ENCODE measurements around the gene WDR90. TPM values are rescaled to one million over a fixed set of nuclear protein-coding genes. Genes with fewer than 3 reads are reported as not detected.

Gene WDR90
- total and polyA plus RNA-seq, 2 donors from 2014 or later, result 10.6 to 51.6 TPM

DNA sequence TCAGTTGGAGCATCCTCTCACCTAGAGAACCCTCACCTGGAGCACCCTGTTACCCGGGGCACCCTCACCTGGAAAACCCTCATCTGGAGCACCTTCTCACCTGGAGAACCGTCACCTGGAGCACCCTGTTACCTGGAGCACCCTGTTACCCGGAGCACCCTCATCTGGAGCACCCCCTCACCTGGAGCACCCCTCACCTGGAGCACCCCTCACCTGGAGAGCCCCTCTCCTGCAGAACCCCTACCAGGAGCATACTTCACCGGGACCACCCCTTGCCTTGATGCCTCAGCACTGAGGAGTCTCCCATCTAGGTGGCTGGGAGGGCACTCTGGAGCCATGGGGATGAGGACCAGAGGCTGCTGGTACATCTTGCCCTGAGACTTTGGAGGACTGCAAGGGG lies 59.8 kb downstream of the WDR90 start:
- no peak overlapping the region for H3K27ac ChIP-seq (ENCODE audit: low read depth in 2 of 2, low read length in 2 of 2)
- H3K4me1 ChIP-seq (ENCODE audit: control insufficient read depth in 2 of 3, insufficient read depth in 2 of 3, low read depth in 1 of 3, low read length in 3 of 3), result peaks cover 0 to 2% (median 0%) of the 10 kb centered on the region in 3 donors
- DNase-seq (no peak), FAIRE-seq (no peak)
- no peaks in the 10 kb centered on the region for H3K9me3 ChIP-seq (ENCODE audit: control insufficient read depth in 2 of 3, insufficient read depth in 1 of 3, low read length in 3 of 3)
- peaks cover 12% of the 10 kb centered on the region for H3K27me3 ChIP-seq (ENCODE audit: control insufficient read depth, insufficient read depth, low read length)
- TF ChIP-seq, protein P1, sequence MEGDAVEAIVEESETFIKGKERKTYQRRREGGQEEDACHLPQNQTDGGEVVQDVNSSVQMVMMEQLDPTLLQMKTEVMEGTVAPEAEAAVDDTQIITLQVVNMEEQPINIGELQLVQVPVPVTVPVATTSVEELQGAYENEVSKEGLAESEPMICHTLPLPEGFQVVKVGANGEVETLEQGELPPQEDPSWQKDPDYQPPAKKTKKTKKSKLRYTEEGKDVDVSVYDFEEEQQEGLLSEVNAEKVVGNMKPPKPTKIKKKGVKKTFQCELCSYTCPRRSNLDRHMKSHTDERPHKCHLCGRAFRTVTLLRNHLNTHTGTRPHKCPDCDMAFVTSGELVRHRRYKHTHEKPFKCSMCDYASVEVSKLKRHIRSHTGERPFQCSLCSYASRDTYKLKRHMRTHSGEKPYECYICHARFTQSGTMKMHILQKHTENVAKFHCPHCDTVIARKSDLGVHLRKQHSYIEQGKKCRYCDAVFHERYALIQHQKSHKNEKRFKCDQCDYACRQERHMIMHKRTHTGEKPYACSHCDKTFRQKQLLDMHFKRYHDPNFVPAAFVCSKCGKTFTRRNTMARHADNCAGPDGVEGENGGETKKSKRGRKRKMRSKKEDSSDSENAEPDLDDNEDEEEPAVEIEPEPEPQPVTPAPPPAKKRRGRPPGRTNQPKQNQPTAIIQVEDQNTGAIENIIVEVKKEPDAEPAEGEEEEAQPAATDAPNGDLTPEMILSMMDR (IDR thresholded peaks at IDR 0.05; ENCODE audit: borderline replicate concordance, extremely low read depth, insufficient read depth), result no peak
- no peaks in the 10 kb centered on the region for H3K36me3 ChIP-seq (ENCODE audit: control insufficient read depth in 2 of 3, insufficient read depth in 3 of 3, low read length in 3 of 3)
- H3K4me3 ChIP-seq (ENCODE audit: low read length in 3 of 3), result no peak overlapping the region
- no peak overlapping the region for H3K9ac ChIP-seq (ENCODE audit: low read length in 3 of 3)
- intact Hi-C loops (cut with DNase I), result no loop called here

DNA sequence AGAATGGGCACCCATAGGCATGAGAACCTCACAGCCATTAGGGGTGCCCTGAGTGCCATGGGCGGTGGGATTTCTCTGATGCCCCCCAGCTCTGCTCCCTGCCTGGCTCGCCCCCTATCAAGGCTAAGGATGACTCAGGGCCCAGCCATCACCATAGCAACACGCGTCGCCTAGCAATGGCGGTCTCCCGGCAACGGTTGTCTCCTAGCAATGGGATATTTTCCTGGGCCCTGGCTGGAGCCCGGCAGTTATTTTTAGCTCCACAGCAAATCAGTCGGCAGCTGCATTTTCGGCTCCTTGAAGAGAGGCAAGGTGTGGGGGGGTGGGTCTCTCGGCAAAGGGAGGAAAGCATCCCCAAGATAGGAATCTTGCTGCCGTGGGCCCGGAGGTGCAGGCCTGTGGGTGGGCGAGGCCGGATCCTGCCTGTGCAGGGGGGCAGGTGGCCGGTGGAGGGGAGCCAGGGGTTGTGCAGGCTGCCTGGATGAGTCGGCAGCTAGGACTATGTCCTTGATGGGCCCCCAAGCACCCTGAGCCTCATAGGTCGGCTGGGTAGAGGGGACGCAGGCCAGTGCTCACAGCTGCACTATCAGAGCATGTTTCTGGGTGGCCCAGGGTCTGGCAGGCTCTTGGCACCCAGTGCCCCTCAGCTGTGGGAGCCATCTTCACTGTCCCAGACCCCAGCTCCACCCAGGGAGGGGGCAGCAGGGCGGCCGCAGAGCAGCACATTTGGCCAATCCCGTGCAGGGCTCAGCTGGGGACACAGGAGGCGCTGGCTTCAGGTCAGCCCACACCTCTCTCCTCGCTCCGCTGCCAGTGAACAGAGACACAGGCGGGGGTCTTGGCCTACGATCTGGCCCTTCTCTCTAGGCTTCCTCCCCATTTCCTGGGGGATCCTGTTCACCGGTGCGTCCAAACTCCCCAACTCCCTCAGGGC lies 60.7 kb downstream of the WDR90 start:
- peaks cover 0 to 6% (median 0%) of the 10 kb centered on the region in 3 donors for H3K4me1 ChIP-seq (ENCODE audit: control insufficient read depth in 2 of 3, insufficient read depth in 2 of 3, low read depth in 1 of 3, low read length in 3 of 3)
- FAIRE-seq (no peak), DNase-seq (peak in 4 of 5 donors; percentile 72 to 87 (median 84))
- no peak overlapping the region for H3K9ac ChIP-seq (ENCODE audit: low read length in 3 of 3)
- TF ChIP-seq, protein P1 (IDR thresholded peaks at IDR 0.05; ENCODE audit: borderline replicate concordance, extremely low read depth, insufficient read depth), result no peak
- H3K36me3 ChIP-seq (ENCODE audit: control insufficient read depth in 2 of 3, insufficient read depth in 3 of 3, low read length in 3 of 3), result no peaks in the 10 kb centered on the region
- peaks cover 6% of the 10 kb centered on the region for H3K27me3 ChIP-seq (ENCODE audit: control insufficient read depth, insufficient read depth, low read length)
- no peak overlapping the region for H3K4me3 ChIP-seq (ENCODE audit: low read length in 3 of 3)
- no peaks in the 10 kb centered on the region for H3K9me3 ChIP-seq (ENCODE audit: control insufficient read depth in 2 of 3, insufficient read depth in 1 of 3, low read length in 3 of 3)
- intact Hi-C loops (cut with DNase I), result no loop called here
- no peak overlapping the region for H3K27ac ChIP-seq (ENCODE audit: low read depth in 2 of 2, low read length in 2 of 2)

DNA sequence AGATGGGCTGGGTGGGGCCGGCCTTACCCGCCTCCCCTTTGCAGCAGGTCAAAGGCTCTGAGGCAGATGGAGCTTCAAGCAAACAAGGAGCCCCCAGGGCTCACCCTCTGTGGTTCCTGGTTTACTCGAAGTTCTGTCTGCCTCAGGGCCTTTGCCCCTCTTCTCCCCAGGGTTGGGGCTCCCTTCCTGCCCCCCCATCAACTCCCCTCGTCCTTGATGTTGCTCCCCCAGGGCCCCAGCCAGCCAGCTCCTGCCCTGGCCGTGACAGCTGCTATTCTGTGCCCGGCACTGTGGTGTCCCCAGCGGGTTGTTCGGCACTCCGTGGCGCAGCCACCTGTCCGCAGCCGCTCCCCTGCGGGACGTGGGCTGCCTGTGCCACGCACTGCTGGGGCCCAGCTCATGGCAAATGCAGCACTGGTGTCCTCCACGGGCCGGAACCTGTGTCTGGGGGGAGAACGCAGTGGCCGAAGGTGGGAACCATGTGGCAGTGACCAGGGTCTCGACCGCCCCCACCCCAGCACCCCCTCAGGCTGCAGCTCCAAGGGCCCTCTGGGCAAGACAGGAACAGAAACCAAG lies 61.4 kb downstream of the WDR90 start:
- H3K27ac ChIP-seq (ENCODE audit: low read depth in 2 of 2, low read length in 2 of 2), result no peak overlapping the region
- FAIRE-seq, result no peak

More for the DNA sequence above, 61.4 kb downstream of the WDR90 start:
- H3K27me3 ChIP-seq (ENCODE audit: control insufficient read depth, insufficient read depth, low read length), result peaks cover 6% of the 10 kb centered on the region
- no peak overlapping the region for H3K4me3 ChIP-seq (ENCODE audit: low read length in 3 of 3)
- no peak overlapping the region for H3K9ac ChIP-seq (ENCODE audit: low read length in 3 of 3)
- DNase-seq, result no peak
- no peaks in the 10 kb centered on the region for H3K9me3 ChIP-seq (ENCODE audit: control insufficient read depth in 2 of 3, insufficient read depth in 1 of 3, low read length in 3 of 3)
- intact Hi-C loops (cut with DNase I), result no loop called here
- TF ChIP-seq, protein P1 (IDR thresholded peaks at IDR 0.05; ENCODE audit: borderline replicate concordance, extremely low read depth, insufficient read depth), result no peak
- peaks cover 0 to 6% (median 0%) of the 10 kb centered on the region in 3 donors for H3K4me1 ChIP-seq (ENCODE audit: control insufficient read depth in 2 of 3, insufficient read depth in 2 of 3, low read depth in 1 of 3, low read length in 3 of 3)
- H3K36me3 ChIP-seq (ENCODE audit: control insufficient read depth in 2 of 3, insufficient read depth in 3 of 3, low read length in 3 of 3), result no peaks in the 10 kb centered on the region

Data from kidney (tissue), 14 donors.